ENCODE data around the gene SCD.

SCD gene

DNA sequence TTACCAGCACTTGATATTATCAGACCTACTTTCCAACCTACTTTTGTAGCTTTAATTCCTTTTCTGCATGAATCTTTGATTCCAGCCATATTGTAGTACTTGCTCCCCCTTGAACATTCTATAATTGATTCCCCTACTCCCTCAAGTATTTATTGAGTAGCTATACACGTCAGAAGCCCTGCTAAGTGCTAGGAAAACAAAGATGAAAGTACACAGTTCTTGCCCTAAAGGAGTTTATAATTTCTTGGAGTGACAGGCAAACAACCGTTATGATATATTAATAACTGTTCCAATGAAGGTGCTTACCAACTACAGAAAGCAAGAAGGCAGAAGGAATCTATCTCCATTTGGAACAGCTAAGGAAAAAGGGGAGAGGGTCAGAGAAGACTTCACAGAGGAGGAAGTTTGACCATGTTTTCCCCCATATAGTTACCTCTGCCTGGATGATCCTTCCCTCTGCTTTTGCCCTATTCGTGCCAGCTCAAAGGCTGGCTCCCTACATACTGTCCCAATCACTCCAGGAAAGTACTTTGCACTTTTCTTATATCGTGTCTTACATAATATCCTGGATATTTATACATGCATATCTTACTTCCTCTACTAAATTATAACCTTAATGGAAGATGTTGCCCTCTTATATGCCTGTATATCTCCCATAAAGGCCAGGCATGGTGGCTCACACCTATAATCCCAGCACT is 54.7 kb downstream of the SCD start:
- DNase-seq: no peak

DNA sequence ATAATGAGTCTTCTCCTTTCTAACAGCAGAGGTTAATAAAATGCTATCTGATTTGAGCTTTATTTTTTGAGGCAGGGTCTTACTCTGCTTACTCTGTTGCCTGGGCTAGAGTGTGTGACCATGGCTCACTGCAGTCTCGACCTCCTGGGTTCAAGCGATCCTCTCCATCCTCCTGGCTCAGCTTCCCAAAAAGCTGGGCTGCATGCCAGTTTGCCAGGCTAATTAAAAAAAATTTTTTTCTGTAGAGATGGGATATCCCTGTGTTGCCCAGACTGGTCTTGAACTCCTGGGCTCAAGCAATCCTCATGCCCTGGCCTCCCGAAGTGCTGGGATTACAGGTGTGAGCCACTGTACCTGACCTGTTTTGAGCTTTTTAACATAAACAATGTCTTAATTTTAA is 56.7 kb downstream of the SCD start:
- DNase-seq: no peak

DNA sequence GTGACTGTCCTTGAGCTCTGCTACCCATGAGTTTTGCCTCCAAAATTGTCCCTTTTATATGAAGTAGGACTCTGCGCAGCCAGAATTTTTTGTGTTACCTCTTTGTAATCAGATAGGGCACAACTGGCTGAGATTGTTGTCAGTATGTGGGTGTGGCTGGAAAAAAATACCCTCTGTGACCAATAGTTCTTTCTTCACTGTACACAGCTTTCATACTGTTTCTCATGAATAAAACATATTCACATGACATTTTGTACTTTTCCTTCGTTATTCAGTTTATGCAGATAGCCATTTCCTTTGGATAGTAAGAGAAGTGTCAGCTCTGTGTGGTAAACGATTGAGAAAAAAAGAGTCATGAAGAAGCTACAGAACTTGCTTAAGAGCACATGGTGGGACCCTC is 66.1 kb downstream of the SCD start:
- DNase-seq: no peak
